HG03342 (cell line): ENCODE results near the gene UBAC2.
"Not testable (repeated sequence)": the region's sequence is repeated elsewhere in the genome, so short reads cannot be mapped to it uniquely, and the experiment has no call there.

Source experiments
- ATAC-seq: cut with Tn5 transposase; IDR thresholded peaks from one replicate; pipeline ENCODE4 v1.9.1; 2021; ENCODE audit warnings: mild to moderate bottlenecking, moderate library complexity; ENCODE audit not compliant: unreplicated experiment

Gene UBAC2

GRCh38 chr13:99408703-99409000 is 208.0 kb downstream of the UBAC2 start:
- no peak for ATAC-seq

GRCh38 chr13:99409461-99410083 is 208.9 kb downstream of the UBAC2 start:
- ATAC-seq = not testable (repeated sequence)

GRCh38 chr13:99410646-99411475 is 210.2 kb downstream of the UBAC2 start:
- ATAC-seq = not testable (repeated sequence)

- no peak for ATAC-seq
These were observed 212.2 kb downstream of the UBAC2 start for GRCh38 chr13:99412856-99413255.

GRCh38 chr13:99414048-99414995 is 213.7 kb downstream of the UBAC2 start:
- ATAC-seq = no peak

GRCh38 chr13:99415014-99415650 is 214.5 kb downstream of the UBAC2 start:
- no peak for ATAC-seq

GRCh38 chr13:99415851-99416331 is 215.2 kb downstream of the UBAC2 start:
- no peak for ATAC-seq

- ATAC-seq = no peak
These were observed 215.9 kb downstream of the UBAC2 start for GRCh38 chr13:99416411-99417121.

GRCh38 chr13:99417201-99418102 is 216.8 kb downstream of the UBAC2 start:
- no peak for ATAC-seq

GRCh38 chr13:99418103-99418842 is 217.6 kb downstream of the UBAC2 start:
- no peak for ATAC-seq

- ATAC-seq = no peak
These were observed 218.1 kb downstream of the UBAC2 start for GRCh38 chr13:99418843-99419140.

GRCh38 chr13:99419591-99420243 is 219.1 kb downstream of the UBAC2 start:
- ATAC-seq = no peak

GRCh38 chr13:99421271-99421670 is 220.6 kb downstream of the UBAC2 start:
- ATAC-seq = no peak

- no peak for ATAC-seq
These were observed 221.3 kb downstream of the UBAC2 start for GRCh38 chr13:99421758-99422585.

GRCh38 chr13:99422586-99423220 is 222.0 kb downstream of the UBAC2 start:
- ATAC-seq = no peak

- ATAC-seq = peak; percentile 39
These were observed 225.1 kb downstream of the UBAC2 start for GRCh38 chr13:99425485-99426341.
